Heart left ventricle (tissue), 16 donors: Measurements from ENCODE around the gene APOA5. TPM values are rescaled to one million over a fixed set of nuclear protein-coding genes. Genes with fewer than 3 reads are reported as not detected.
A peak's percentile ranks its signal among the peaks of the same experiment; 100 is the strongest.
"Not testable (repeated sequence)": the region's sequence is repeated elsewhere in the genome, so short reads cannot be mapped to it uniquely, and the experiment has no call there.

Experiments used
- ATAC-seq, 4 donors: fragments of 200-7000 bp; cut with Tn5 transposase; one replicate each; pipeline ENCODE4 v1.9.1; 2020 to 2022; ENCODE audit warnings: moderate library complexity in 4 of 4, mild to moderate bottlenecking in 3 of 4, moderate number of reproducible peaks in 1 of 4
- DNase-seq, 5 donors: peaks; one replicate each; pipeline ENCODE4 v3.0.0-alpha.2; 2020
- H3K27ac ChIP-seq, 12 donors: fragments of 200-600 bp; sonication (generic) in 4 of 12; one replicate each; pipeline versions ENCODE4 v1.5.0 to v1.8.0; 2016 to 2022; ENCODE audit warnings: mild to moderate bottlenecking in 2 of 12
- H3K27me3 ChIP-seq, 9 donors: fragments of 200-600 bp; sonication (generic) in 2 of 9; one replicate each; pipeline versions ENCODE4 v1.5.1 to v1.8.0; 2016 to 2022; ENCODE audit warnings: mild to moderate bottlenecking in 3 of 9
- H3K36me3 ChIP-seq, 9 donors: fragments of 200-600 bp; sonication (generic) in 2 of 9; one replicate each; pipeline versions ENCODE4 v1.5.0 to v1.8.0; 2018 to 2022; ENCODE audit warnings: mild to moderate bottlenecking in 2 of 9
- H3K4me1 ChIP-seq, 12 donors: fragments of 200-600 bp; sonication (generic) in 4 of 12; one replicate each; pipeline versions ENCODE4 v1.5.0 to v1.8.0; 2016 to 2022; ENCODE audit warnings: mild to moderate bottlenecking in 3 of 12
- H3K4me3 ChIP-seq, 12 donors: fragments of 200-600 bp; sonication (generic) in 4 of 12; one replicate each; pipeline versions ENCODE4 v1.5.0 to v1.8.0; 2017 to 2022; ENCODE audit warnings: mild to moderate bottlenecking in 9 of 12, moderate library complexity in 4 of 12
- H3K9me3 ChIP-seq, 12 donors: fragments of 200-600 bp; sonication (generic) in 4 of 12; one replicate each; pipeline versions ENCODE4 v1.5.0 to v1.8.0; 2016 to 2022; ENCODE audit warnings: mild to moderate bottlenecking in 1 of 12
- CTCF ChIP-seq, 12 donors: fragments of 200-600 bp; sonication (generic) in 4 of 12; IDR thresholded peaks; one replicate each; pipeline versions ENCODE4 v1.5.0 to v1.8.0; 2018 to 2022; ENCODE audit warnings: antibody characterized with exemption in 12 of 12, mild to moderate bottlenecking in 5 of 12
- POLR2A ChIP-seq, 2 donors: fragments of 450-650 bp; IDR thresholded peaks; one replicate each; pipeline ENCODE4 v1.6.1; 2017; ENCODE audit warnings: antibody characterized with exemption in 2 of 2, mild to moderate bottlenecking in 2 of 2, moderate library complexity in 2 of 2
- WGBS, 4 donors: extraction: QIAGEN DNeasy Blood & Tissue Kit in 2 of 4; methylation state at CpG; one replicate each; pipeline versions ENCODE4 v1.1.5 to v1.1.7; 2013 to 2018; 5-methylcytosine and 5-hydroxymethylcytosine counted together
- intact Hi-C, 10 donors: fragments of 100-400 bp; cut with DNase I; formaldehyde crosslinking; loops; one replicate each; pipeline versions ENCODE4 v1.11.1 to v1.14.2; 2022
- polyA plus RNA-seq, 2 donors: library from polyadenylated mRNA; stranded (reverse); fragments of 200-250 nt; gene quantifications; one replicate each; pipeline ENCODE4 v1.2.3, GENCODE V29; 2013
- total RNA-seq, 9 donors: library from RNA; depleted of rRNA in 2 of 9; stranded (reverse); fragments of >200 nt in 2 of 9; fragmentation: NEBNext Ultra II Directional in 3 of 9; extraction: Animal tissue kit (Norgen Biotek cat#: 25700) in 3 of 9; gene quantifications; one replicate each; pipeline versions ENCODE4 v1.1.0 to v1.2.4, GENCODE V29; 2016 to 2023
- donor health status: ischemic (EF 13 %, LVEDD 7.1; RV severe dilation, severe dysfunction).
- donor health status: healthy with polysubstance abuse.
- donor health status: DM: no; HTN: yes; CAD: no.
- donor health status: DM: no; HTN: no; CAD: no.
- donor health status: ischemic (EF 25% LVEDD 6.9; RV normal size, moderate dysfunction).
- donor health status: ischemic (EF 25% LVEDD 5.7; RV mildly dilated, moderate dysfunction).
- donor health status: healthy.
- donor health status: DM: yes; HTN: yes; CAD: no.
- donor health status: ischemic (EF 35%, LVEDD 5.7; RV mildly dilated, moderate dysfunction).
- donor health status: nonischemic (EF 11% LVEDD 7.7; RV severe dilation, severe dysfunction).
- donor health status: DM: yes; HTN: yes; CAD: no.
- donor health status: PGD.
- donor health status: ischemic (EF 29% LVEDD 5.4; RV normal size, mild dysfunction).
- donor health status: nonischemic (EF 23%, LVEDD 6.1; RV moderate dilation, normal function).

Gene APOA5
- total and polyA plus RNA-seq, 11 donors, result not detected

GRCh38 chr11:116835791-116836631 is 44.3 kb upstream of the APOA5 start:
- ATAC-seq, result peak; percentile 79 to 85 (median 84)

GRCh38 chr11:116835042-116835772 is 43.5 kb upstream of the APOA5 start:
- peak overlapping the region; percentile 69 to 90 (median 82) for H3K27ac ChIP-seq
- H3K4me3 ChIP-seq, result peak overlapping the region in 11 of 12 donors; percentile 19 to 60 (median 46)
- peaks cover 0 to 54% (median 28%) of the 10 kb centered on the region in 12 donors for H3K4me1 ChIP-seq
- no peaks in the 10 kb centered on the region for H3K9me3 ChIP-seq
- DNase-seq (no peak), ATAC-seq (peak in 2 of 4 donors; percentile 53 to 78)
- no peaks in the 10 kb centered on the region for H3K36me3 ChIP-seq
- 39 to 57% (median 45%) methylated on average over 24 to 28 of the region's 28 CpGs for WGBS, 4 donors
- TF ChIP-seq POLR2A (IDR thresholded peaks at IDR 0.05) (no peak), CTCF (IDR thresholded peaks at IDR 0.05) (no peak)
- intact Hi-C loops, result loop anchor here in 5 of 10 donors (1.0 to 5.0 kb wide), 3 partner anchors 43 to 44 kb away; partner anchors contain the start of gene APOA5 (in 5 of the 5)
- no peaks in the 10 kb centered on the region for H3K27me3 ChIP-seq

More at GRCh38 chr11:116835791-116836631, 44.3 kb upstream of the APOA5 start:
- WGBS, 4 donors, result 11 to 32% (median 13%) methylated on average over 19 to 57 of the region's 57 CpGs
- H3K9me3 ChIP-seq, result no peaks in the 10 kb centered on the region
- peaks cover 0 to 62% (median 29%) of the 10 kb centered on the region in 12 donors for H3K4me1 ChIP-seq
- TF ChIP-seq CTCF (IDR thresholded peaks at IDR 0.05) (peak; percentile 28 to 78 (median 53)), POLR2A (IDR thresholded peaks at IDR 0.05) (no peak)
- intact Hi-C loops, result loop anchor here in 8 of 10 donors (1.0 to 5.0 kb wide), 3 partner anchors 44 to 45 kb away; partner anchors contain the start of gene APOA5 (in 8 of the 8)
- peak overlapping the region in 11 of 12 donors; percentile 19 to 60 (median 46) for H3K4me3 ChIP-seq
- H3K27ac ChIP-seq, result peak overlapping the region; percentile 69 to 90 (median 82)
- DNase-seq, result peak; percentile 85 to 94 (median 92)
- H3K27me3 ChIP-seq, result no peaks in the 10 kb centered on the region
- no peaks in the 10 kb centered on the region for H3K36me3 ChIP-seq

GRCh38 chr11:116834535-116835041 is 42.9 kb upstream of the APOA5 start:
- DNase-seq, H3K9me3 ChIP-seq, ATAC-seq, H3K36me3 ChIP-seq, H3K27me3 ChIP-seq: not testable (repeated sequence)
- Histone ChIP-seq H3K4me1 (peaks cover 0 to 49% (median 26%) of the 10 kb centered on the region in 12 donors), H3K27ac (peak overlapping the region in 10 of 12 donors; percentile 69 to 90 (median 82)), H3K4me3 (peak overlapping the region in 1 of 12 donors; percentile 47)
- WGBS, 4 donors, result 73 to 90% (median 77%) methylated on average over 13 of the region's 13 CpGs
- intact Hi-C loops, result loop anchor here in 7 of 10 donors (1.0 to 5.0 kb wide), 3 partner anchors 42 to 44 kb away; partner anchors contain the start of gene APOA5 (in 7 of the 7)

- 76 to 84% (median 78%) methylated on average over 14 of the region's 14 CpGs for WGBS, 4 donors
- no peaks in the 10 kb centered on the region for H3K27me3 ChIP-seq
- TF ChIP-seq POLR2A (IDR thresholded peaks at IDR 0.05) (no peak), CTCF (IDR thresholded peaks at IDR 0.05) (no peak)
- H3K4me3 ChIP-seq, result no peak overlapping the region
- H3K36me3 ChIP-seq, result no peaks in the 10 kb centered on the region
- peaks cover 0 to 47% (median 24%) of the 10 kb centered on the region in 12 donors for H3K4me1 ChIP-seq
- no peak for ATAC-seq
- intact Hi-C loops, result loop anchor here in 3 of 10 donors (2.0 to 5.0 kb wide), 2 partner anchors 42 to 43 kb away; partner anchors contain the start of gene APOA5 (in 3 of the 3)
- no peak overlapping the region for H3K27ac ChIP-seq
- H3K9me3 ChIP-seq, result no peaks in the 10 kb centered on the region
- DNase-seq, result no peak
Observed at GRCh38 chr11:116833816-116834534, 42.3 kb upstream of the APOA5 start.
